GM13977 (cell line): ENCODE data around the gene KCNQ1.

Experiments used
- DNase-seq: peaks from one replicate; pipeline ENCODE4 v3.0.0; 2012; ENCODE audit warnings: low spot score
- in situ Hi-C: fragments of 300-500 bp; cut with MboI; formaldehyde crosslinking; loops from one replicate; pipeline ENCODE4 v1.12.0; 2022; ENCODE audit warnings: low sequenced_read_pairs, low pct_unique_long_range_greater_than_20kb, mixed read lengths, inconsistent platforms; ENCODE audit not compliant: unreplicated experiment
- TF ChIP-seq, protein P1 (sequence below): IDR thresholded peaks from 2 replicates; pipeline ENCODE4 v1.5.1; 2012; ENCODE audit warnings: mild to moderate bottlenecking, control low read depth; ENCODE audit not compliant: insufficient read depth; ENCODE audit errors: extremely low read depth, missing control alignments

Gene KCNQ1

DNA sequence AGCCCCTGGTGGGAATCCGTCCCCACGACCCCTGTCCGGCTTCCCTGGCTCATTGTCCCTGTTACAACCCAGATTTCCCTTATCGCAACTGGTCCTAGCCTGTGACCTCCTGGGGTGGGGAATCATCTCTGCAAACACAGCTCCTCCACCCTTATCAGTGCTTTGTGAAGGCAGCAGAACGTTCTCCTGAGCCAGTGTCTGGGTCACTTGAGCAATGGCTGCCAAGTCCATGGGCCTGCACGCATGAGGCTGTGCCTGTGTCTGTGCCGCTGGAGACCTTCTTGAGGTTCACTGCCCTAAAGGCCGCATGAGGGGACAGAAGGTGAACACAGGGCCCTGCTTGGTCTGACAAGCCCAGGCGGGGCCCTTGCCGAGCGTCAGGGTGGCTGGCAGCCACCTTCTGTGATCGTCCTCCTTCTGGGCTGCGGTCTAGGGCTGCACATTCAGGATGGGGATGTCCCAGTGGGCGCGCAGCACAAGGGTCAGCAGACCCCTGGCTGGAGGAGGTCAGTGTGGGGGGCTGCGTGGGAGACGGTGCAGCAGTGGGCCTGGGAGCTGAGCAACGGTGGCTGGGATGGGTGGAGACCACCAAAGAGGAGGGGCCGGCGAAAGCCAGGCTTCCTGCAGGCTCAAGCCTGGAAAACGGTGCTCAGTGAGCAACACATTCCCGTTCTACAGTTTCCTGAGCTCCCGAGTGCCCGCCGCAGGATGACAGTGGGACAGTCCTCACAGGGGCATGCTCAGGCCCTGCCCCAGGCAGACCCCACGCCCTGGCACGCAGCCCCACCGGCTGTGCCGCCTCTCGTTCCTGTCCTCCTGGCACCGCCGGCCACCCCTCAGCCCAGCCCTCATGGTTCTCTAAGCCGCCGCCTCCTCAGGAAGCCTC lies 366.6 kb downstream of the KCNQ1 start:
- TF ChIP-seq, protein P1, sequence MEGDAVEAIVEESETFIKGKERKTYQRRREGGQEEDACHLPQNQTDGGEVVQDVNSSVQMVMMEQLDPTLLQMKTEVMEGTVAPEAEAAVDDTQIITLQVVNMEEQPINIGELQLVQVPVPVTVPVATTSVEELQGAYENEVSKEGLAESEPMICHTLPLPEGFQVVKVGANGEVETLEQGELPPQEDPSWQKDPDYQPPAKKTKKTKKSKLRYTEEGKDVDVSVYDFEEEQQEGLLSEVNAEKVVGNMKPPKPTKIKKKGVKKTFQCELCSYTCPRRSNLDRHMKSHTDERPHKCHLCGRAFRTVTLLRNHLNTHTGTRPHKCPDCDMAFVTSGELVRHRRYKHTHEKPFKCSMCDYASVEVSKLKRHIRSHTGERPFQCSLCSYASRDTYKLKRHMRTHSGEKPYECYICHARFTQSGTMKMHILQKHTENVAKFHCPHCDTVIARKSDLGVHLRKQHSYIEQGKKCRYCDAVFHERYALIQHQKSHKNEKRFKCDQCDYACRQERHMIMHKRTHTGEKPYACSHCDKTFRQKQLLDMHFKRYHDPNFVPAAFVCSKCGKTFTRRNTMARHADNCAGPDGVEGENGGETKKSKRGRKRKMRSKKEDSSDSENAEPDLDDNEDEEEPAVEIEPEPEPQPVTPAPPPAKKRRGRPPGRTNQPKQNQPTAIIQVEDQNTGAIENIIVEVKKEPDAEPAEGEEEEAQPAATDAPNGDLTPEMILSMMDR: no peak
- DNase-seq: no peak
- in situ Hi-C loops: no loop called here

DNA sequence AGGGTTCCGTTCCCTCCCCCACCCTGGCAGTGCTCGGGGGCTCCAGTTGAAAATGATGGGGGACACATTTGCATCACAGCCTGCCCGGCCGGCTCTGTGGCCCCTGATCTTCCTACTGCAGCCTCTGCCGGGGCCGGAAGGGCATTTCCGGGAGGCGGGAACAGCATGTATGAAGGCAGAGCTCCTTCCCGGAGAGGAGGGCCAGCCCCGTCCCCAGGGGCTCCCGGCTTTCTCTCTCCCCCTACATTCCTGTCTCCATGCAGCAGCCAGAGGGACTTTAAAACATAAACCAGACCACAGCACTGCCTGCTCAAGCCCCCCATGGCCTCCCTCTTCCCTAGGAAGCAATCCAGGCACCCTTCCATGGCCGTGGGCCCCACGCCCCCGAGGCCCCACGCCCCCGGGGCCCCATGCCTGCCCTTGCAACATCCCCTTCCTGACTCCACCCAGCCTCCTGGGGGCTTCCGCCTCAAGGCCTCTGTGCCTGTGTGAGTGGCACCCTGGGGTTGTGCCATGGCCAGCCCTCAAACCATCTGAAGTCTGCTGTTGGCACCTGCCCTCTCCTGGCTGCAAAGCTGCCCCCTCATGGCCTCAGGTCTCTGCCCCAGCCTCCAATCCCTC lies 367.7 kb downstream of the KCNQ1 start:
- TF ChIP-seq, protein P1: no peak
- DNase-seq: no peak
- in situ Hi-C loops: no loop called here

DNA sequence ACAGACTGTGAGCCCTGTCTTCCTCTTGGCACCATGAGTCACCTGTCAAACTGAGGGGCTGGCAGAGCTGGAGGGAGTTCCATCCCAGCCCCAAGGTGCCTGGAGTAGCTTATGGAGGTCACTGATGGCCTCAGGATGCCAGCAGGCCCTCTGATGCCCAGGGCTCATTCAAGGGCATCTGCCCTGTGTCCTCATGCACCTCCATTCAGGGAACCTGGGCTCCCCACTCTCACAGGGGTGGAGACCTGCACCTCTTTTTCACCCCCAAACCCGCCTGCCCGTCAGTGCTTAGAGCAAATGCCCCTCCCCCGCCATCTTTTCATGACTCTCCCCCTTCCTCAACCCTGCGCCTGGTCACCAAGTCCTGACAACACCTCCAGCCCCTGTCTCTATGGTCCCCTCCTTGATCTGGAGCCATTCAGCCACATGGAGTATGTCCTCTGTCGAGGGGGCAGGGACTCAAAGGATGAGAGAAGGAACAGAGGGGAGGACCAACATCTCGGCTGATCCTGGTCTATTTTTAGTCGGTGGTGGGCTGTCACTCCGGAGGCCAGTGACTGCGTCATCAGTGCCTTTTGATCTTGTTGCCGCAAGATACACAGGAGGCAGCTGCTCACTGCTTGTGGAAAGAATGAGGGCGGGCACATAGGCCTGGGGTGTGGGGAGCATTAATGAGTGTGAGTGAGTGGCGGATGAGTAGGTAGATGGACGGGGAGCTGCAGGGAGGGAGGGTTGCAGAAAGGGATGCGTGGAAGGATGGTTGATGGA lies 368.5 kb downstream of the KCNQ1 start:
- TF ChIP-seq, protein P1: no peak
- DNase-seq: no peak
- in situ Hi-C loops: no loop called here

DNA sequence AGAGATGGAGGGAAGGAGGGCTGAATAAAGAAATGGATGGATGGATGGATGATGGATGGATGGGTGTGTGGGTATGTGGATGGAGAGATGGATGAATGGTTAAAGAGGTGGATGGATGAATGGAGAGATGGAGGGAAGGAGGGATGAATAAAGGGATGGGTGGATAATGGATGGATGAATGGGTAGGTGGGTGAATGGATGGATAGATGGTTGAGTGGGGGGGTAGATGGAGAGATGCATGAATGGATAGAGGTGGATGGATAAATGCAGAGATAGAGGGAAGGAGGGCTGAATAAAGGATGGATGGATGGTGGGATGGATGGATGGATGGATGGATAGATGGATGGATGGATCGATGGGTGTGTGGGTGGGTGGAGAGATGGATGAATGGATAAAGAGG lies 369.2 kb downstream of the KCNQ1 start:
- no peak for DNase-seq
- in situ Hi-C loops: no loop called here
- TF ChIP-seq, protein P1: no peak

DNA sequence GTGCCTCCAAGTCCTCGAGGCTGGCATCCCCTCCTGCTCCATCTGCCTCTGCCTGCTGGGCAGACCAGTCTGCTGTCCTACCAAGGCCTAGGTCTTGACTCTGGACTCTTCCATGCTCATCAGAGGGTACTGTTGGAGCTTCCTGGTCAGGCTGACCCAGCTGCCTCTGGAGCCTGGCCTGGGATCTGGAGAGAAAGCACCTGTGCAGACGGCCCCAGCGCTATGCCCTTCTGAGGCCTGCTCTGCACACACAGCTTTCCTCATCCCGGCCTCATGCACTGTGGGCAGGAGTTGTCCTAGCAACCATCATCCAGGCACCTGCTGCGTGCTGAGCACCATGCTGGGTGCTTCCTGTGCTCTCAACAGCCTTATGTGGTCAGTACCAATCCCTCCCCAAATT lies 369.9 kb downstream of the KCNQ1 start:
- in situ Hi-C loops: no loop called here
- DNase-seq: no peak
- TF ChIP-seq, protein P1: no peak

DNA sequence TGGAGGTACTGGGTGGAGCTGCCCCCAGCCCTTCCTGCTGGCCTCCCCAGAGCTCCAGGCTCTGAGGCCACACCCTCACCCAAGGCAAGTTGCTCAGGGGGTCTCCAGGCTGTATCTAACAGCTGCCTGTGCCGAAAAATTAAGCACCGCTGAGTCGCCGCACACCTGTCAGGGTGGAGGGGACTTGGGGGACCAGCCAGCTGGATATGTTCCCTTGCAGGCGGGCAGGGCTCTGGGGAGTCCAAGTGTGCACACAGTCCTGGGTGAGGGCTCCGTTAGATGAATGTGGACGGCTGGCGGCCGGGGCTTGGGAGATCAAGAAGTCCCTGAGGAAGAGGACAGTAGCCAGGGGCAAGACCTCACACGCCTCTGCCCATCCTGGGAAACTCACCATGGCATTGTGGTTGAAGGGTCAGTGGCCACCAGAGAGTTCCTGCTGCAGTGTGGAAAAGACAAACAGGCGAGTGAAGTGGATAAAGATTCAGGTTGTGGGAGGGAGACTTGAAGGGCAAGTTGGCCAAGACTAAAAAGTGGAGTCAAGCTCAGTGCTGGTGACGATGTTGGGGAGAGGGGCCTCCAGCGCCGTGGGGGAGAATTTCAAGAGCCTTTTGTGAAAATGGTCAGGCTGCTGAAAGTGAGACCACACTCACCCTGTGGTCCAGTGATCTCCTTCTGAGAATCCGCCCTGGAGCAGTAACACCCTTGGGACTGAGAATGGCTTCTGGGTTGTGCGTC lies 371.1 kb downstream of the KCNQ1 start:
- in situ Hi-C loops: no loop called here
- TF ChIP-seq, protein P1: no peak
- DNase-seq: no peak
